DOHH2 (cell line): ENCODE measurements around the gene ZFR.

Source experiments
- CTCF ChIP-seq: fragments of 200-600 bp; sonication (generic); IDR thresholded peaks from one replicate; pipeline ENCODE4 v1.5.1; 2014; ENCODE audit warnings: antibody characterized with exemption, mild to moderate bottlenecking, low read depth, low read length; ENCODE audit not compliant: poor library complexity, severe bottlenecking
- EZH2phosphoT487 ChIP-seq: fragments of 200-600 bp; sonication (generic); IDR thresholded peaks from 2 replicates; pipeline ENCODE4 v1.6.1; 2017; ENCODE audit warnings: borderline replicate concordance, mild to moderate bottlenecking, antibody characterized with exemption, low read length, moderate library complexity, mixed read lengths

- TF ChIP-seq CTCF, result no peak
- no peak for TF ChIP-seq EZH2phosphoT487
Measured at GRCh38 chr5:32311404-32312196, 132.9 kb downstream of the ZFR start.
